Upper lobe of left lung (tissue), 4 donors: Measurements from ENCODE around the gene KPNA3.

Experiments used
- CTCF ChIP-seq, 6 experiments: fragments of 450-650 bp in 4 of 6; fragments of 200-600 bp in 2 of 6; sonication (generic) in 2 of 6; IDR thresholded peaks; one replicate each; pipeline ENCODE4 v1.5.1; 2016 to 2019; ENCODE audit warnings: antibody characterized with exemption in 6 of 6
- POLR2AphosphoS5 ChIP-seq, 2 donors: sonication (generic); formaldehyde crosslinking; IDR thresholded peaks; one replicate each; pipeline ENCODE4 v1.5.1; 2017; ENCODE audit warnings: antibody characterized with exemption in 2 of 2

- TF ChIP-seq POLR2AphosphoS5 (IDR thresholded peaks at IDR 0.05) (no peak), CTCF (IDR thresholded peaks at IDR 0.05) (no peak)
These were observed 60.7 kb downstream of the KPNA3 start for GRCh38 chr13:49731766-49732165.
